GM19035 (cell line): Measurements from ENCODE around the gene MAPKAP1.

Source experiments
- ATAC-seq: cut with Tn5 transposase; IDR thresholded peaks from one replicate; pipeline ENCODE4 v1.9.1; 2021; ENCODE audit not compliant: unreplicated experiment

The MAPKAP1 gene

DNA sequence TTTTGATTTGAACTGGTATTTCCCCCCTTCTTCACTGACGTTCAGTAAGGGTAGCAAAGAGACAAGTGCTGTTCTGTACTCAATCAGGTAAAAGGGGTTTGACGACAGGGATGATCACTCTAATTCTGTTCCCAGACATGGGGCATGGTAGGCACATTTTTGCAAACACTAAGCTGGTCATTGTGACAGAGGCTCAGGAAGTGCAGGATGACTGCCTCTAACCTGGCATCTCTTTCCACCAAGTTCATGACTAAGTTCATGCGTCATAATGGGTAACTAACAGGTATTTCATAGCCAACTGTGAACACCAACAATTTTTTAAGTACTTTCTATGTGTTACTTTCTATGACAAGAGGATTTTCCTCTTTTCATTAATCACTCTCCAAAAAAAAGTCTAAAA lies 166.5 kb downstream of the MAPKAP1 start:
- no peak for ATAC-seq

DNA sequence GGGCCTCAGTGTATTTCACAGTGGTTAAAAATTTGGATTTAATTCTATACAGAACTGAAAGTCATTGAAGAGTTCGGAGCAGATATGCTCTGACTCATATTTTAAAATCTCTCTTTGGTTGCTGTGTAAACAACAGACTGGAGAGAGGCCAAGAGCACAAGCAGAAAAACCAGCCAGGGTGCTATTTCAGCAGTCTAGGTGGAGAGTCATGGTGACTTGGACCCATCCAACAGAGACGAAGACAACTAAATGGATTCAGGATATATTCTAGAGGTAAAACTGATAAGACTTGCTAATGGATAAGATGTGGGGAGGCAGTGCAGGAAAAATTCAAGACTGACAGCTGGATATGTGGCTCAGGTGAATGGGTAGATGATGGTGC lies 168.9 kb downstream of the MAPKAP1 start:
- ATAC-seq, result no peak

GRCh38 chr9:125537442-125538091 lies 169.4 kb downstream of the MAPKAP1 start:
- no peak for ATAC-seq

- no peak for ATAC-seq
These were observed 170.2 kb downstream of the MAPKAP1 start for GRCh38 chr9:125536776-125537175.

DNA sequence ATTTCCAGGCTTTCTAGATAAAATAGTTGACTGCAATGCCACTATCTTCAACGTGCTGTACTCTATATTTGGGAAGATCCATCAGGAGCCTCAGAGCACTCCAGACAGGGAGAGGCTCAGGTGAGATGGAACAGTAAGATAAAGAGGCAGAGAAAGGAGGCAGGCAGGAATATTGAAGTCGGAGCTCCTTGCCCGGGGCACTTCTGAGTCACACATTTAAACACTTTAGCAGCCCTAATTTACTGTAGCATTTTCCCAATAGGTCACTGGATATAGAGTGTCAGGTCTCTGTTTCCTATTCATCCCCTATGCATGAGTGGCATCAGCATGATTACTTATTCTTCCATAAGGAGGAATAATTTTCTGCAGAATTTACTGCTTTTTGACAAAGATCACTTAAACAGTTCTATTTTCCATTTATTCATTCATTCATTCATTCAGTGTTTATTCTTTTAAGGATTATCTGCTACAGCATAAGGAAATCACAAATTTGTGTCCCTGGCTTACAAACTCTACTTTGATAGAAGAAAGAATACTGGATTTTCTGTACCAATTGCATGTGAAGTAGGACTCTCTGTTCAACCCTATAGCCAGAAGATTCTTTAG lies 170.7 kb downstream of the MAPKAP1 start:
- no peak for ATAC-seq

DNA sequence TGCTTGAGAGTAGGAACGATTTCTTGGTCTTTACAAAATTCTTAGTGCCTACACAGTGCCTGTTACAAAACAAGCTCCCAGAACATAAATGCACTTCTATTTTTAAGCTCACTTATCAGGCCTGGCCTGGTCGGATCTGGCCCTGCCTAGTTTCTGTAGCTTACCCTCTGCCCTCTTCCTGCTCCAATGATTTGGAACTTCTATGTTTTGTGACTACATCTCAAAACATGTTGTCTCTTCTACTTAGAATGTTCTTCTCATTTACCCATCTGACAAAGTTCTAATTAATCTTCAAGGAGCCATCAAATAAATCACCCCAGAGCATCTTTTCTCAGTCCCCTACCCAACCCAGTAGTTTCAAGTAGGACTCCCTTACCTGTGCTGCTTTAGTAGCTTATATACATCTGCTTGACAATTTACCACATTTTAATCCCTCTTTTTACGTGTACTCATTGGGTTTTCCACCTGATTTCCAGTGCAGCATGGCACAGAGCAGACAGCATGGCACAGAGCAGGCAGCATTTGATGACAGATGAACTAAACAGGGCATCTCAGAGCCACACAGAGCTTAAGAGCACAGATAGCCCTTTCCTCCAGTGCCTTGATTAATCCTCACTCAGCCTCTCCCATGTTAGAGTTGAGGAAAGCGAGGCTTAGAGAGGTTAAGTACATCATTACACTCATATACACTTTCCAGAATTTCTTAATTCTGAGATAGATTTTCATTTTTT lies 171.9 kb downstream of the MAPKAP1 start:
- no peak for ATAC-seq

DNA sequence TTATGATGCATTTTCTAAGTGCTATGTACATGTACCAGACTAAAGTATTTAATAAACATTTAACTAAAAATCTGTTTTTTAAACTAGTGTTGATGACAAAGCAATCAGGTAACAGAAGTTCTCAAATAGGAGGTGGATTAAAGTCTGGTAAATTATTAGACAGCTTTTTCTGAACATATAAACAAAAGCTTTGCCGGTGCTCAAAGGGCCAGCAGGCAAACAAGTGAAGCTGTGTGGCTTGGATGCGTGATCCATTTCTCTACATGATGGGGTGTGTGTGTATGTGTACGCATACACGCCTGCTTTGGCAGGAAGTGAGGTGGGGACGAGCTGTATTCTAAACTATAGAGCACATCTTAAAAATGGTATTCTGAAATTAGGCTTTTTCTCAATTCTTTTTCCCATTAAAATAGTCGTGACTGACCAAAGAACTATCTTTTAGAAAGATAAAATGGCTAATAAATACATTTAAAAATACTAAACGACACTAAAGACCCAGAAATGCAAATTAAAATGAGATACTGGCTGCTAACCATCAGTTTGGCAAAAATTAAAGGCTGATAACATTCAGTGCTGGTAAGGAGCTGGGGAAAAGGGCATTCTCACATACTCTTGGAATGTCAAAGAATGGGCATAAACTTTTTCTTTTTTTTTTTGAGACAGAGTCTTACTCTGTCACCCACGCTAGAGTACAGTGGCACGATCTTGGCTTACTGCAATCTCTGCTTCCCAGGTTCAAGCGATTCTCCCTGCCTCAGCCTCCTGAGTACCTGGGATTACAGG lies 174.0 kb downstream of the MAPKAP1 start:
- no peak for ATAC-seq

- no peak for ATAC-seq
These were observed 174.6 kb downstream of the MAPKAP1 start for GRCh38 chr9:125532412-125532811.

GRCh38 chr9:125529589-125530515 lies 177.2 kb downstream of the MAPKAP1 start:
- ATAC-seq, result peak; percentile 62

GRCh38 chr9:125529107-125529506 lies 177.9 kb downstream of the MAPKAP1 start:
- no peak for ATAC-seq

GRCh38 chr9:125527471-125528002 lies 179.5 kb downstream of the MAPKAP1 start:
- no peak for ATAC-seq

DNA sequence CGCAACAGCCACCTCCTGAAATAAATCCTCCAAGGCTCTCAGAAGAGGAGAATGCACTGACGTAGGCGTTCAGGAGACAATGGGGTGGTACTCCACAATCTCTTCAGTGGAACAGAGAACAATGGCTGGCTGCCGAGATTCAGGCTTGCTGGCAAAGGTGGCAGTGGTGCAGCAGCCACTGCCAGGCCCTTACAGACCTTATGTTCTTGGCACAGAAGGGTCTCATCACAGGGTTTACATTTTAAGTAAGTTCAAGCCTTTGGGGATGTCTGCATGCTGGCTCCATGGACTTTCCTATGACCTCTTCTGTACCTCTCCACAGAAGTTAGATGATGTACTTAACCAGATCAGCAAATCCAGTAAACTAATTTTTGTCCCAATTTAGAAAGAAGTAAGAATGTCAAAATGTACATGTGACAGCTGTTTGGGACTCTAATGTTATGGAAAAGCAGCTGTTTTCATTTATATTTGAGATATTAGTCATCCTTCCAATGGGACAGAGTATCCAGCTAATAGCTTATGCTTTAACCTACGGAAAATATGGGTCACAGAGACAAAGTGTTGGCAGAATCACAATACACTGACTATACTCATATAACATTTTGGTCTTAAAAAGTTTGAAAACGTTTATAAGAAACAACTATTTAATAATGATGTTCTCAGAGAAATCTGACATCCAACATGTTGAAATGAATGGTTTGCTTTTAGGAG lies 180.9 kb downstream of the MAPKAP1 start:
- ATAC-seq, result no peak

DNA sequence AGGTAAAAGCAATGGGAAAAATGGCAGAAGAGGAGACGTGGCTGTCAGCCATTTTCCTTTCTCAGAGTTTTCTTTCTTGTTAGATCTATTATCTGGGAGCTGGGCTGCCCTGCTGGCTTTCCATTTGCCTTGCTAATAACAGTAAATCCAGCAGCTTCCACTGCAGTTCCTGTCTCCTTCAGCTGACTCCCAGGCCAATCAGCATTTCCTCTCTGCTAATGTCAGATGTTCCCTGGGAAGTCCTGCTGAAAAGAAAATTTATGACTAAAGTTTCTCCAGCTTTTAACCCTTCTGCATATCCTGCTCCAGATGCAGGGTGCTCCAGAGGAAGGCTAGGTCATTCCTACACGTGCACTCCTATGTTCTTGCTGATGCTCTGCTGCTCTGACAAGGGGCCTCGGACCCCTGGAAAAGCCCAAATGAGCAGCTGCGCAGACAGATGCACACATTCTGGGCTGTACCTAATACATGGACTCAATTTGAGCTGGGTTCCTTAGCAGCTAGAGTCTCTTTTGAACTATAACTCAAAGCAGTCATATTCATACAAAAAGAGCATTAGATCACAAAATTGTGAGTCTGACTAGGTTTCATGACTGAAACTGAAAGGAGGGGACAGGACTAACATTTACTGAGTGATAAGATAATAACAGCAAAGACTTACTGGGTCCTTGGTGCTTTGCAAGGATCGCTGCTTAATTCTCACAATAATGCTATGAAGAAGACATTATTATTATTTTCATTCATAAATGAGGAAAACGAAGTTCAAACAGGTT lies 182.2 kb downstream of the MAPKAP1 start:
- no peak for ATAC-seq

GRCh38 chr9:125523681-125524080 lies 183.3 kb downstream of the MAPKAP1 start:
- no peak for ATAC-seq

DNA sequence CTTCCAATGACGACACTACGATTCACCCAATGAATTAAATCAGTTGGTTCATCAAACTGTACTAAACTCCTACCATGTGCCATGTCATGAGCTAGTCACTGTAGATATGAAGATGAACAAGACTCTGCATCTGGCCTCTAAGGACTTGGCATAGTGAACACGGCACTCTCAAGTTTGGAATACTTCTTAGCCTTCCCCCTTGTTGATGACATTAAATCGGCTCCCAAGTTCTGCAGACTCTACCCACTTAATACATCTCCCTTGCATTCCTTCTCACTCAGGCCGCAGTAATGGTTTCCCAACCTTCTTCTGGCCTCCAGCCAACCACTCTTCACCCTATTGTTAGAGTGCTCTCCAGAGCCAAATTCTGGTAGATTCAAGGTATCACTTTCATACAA lies 184.7 kb downstream of the MAPKAP1 start:
- ATAC-seq, result no peak

- peak; percentile 53 for ATAC-seq
These were observed 185.3 kb downstream of the MAPKAP1 start for GRCh38 chr9:125521462-125522327.

- no peak for ATAC-seq
These were observed 187.3 kb downstream of the MAPKAP1 start for GRCh38 chr9:125519734-125520133.

- no peak for ATAC-seq
These were observed 189.4 kb downstream of the MAPKAP1 start for GRCh38 chr9:125517577-125517976.
